Measurements from ENCODE around the gene APOA4. TPM values are rescaled to one million over a fixed set of nuclear protein-coding genes. Genes with fewer than 3 reads are reported as not detected.

APOA4 gene
- total RNA-seq, 6 experiments from 2014 or later, result not detected

DNA sequence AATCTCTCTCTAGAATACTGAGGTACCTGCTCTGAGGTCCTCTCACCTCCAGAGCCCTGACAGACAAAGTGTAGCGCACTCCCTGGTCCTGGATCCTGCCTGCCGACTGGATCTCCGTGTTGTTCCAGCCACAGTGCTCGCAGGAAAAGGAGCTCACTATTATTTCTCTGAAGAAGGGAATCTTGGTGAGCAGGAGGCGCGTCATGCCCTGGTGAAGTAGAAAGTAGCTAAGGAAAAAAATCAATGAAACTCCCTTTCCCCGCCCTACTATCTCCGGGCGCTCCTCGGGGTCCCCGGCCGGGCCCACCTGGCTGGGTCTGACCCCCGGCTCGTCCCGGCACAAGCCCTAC, 35.7 kb downstream of the APOA4 start:
- Mint-ChIP-seq H3K27ac (peak overlapping the region; percentile 63), H3K4me3 (peak overlapping the region; percentile 91), H3K9me3 (no peaks in the 10 kb centered on the region), H3K36me3 (ENCODE audit: low read depth) (peaks cover 32% of the 10 kb centered on the region), H3K4me1 (ENCODE audit: low read depth) (peaks cover 53% of the 10 kb centered on the region), H3K27me3 (ENCODE audit: insufficient read depth) (peaks cover 1% of the 10 kb centered on the region; the same call in 1 of the 2 replicates)
- no peak for DNase-seq
- TF ChIP-seq, protein P1, sequence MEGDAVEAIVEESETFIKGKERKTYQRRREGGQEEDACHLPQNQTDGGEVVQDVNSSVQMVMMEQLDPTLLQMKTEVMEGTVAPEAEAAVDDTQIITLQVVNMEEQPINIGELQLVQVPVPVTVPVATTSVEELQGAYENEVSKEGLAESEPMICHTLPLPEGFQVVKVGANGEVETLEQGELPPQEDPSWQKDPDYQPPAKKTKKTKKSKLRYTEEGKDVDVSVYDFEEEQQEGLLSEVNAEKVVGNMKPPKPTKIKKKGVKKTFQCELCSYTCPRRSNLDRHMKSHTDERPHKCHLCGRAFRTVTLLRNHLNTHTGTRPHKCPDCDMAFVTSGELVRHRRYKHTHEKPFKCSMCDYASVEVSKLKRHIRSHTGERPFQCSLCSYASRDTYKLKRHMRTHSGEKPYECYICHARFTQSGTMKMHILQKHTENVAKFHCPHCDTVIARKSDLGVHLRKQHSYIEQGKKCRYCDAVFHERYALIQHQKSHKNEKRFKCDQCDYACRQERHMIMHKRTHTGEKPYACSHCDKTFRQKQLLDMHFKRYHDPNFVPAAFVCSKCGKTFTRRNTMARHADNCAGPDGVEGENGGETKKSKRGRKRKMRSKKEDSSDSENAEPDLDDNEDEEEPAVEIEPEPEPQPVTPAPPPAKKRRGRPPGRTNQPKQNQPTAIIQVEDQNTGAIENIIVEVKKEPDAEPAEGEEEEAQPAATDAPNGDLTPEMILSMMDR (IDR thresholded peaks at IDR 0.05), result no peak

DNA sequence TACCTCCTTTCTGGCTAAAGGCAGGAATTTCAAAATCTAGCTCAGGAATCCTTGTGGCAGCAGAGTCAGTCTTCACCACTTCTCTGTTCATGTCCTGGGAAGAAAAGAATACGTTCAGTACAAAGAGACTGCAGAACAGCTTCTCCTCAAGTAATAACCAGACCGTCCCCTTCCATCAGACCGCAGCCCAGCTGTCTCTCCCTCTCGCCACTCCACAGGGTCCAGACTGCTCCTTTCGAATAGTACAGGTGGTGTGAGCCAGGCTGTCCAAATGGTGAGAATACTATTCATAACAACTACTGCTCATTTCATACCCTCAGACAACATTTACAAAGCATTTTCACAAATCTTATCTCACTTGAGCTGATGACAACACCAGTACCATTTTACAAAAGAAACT, 36.1 kb downstream of the APOA4 start:
- H3K36me3 Mint-ChIP-seq (ENCODE audit: low read depth), result peaks cover 36% of the 10 kb centered on the region
- H3K27me3 Mint-ChIP-seq (ENCODE audit: insufficient read depth), result peaks cover 1% of the 10 kb centered on the region; the same call in 1 of the 2 replicates
- H3K4me1 Mint-ChIP-seq (ENCODE audit: low read depth), result peaks cover 57% of the 10 kb centered on the region
- TF ChIP-seq, protein P1 (IDR thresholded peaks at IDR 0.05), result no peak
- H3K4me3 Mint-ChIP-seq, result peak overlapping the region; percentile 91
- H3K27ac Mint-ChIP-seq, result peak overlapping the region; percentile 63
- no peaks in the 10 kb centered on the region for H3K9me3 Mint-ChIP-seq
- no peak for DNase-seq

DNA sequence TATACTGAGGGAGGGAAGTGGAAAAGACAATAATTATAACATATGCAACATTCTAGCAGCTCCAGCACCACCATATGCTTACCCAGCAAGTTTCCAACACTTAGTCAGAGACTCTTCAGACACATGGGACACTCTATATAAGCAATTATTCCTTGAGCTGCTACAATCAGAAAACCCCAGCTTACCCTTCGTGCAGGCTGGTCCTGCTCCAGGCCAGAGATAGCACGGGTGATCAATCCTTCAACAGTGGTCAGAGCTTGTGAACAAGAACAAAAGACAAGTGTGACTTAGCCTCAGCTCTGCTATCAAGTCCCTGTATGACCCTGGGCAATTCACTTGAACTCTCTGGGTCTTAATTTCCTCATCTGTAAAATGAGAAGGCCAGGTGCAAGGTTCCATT, 36.8 kb downstream of the APOA4 start:
- Mint-ChIP-seq H3K4me1 (ENCODE audit: low read depth) (peaks cover 57% of the 10 kb centered on the region), H3K27me3 (ENCODE audit: insufficient read depth) (peaks cover 1% of the 10 kb centered on the region), H3K27ac (no peak overlapping the region), H3K36me3 (ENCODE audit: low read depth) (peaks cover 40% of the 10 kb centered on the region), H3K4me3 (peak overlapping the region; percentile 91; the same call in 1 of the 2 replicates), H3K9me3 (no peaks in the 10 kb centered on the region)
- TF ChIP-seq, protein P1 (IDR thresholded peaks at IDR 0.05), result no peak
- DNase-seq, result no peak

DNA sequence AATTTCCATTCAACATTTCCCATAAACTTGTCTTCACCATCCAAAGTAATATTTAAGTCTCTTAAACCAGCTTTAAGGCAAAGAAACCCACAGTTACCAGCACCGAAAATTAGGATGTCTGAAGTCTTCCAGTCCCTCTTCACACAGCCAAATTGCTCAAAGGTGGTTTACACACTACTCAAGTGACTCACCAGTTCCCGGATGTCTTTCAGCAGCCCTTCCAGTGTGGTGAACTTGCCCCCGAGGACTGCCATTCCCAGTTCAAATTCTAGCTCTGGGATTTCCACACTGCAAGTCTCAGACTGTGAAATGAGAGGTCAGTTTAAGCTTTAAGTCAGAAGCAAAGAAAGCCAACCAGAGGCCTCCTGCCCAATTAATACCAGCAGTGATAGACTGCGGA, 40.4 kb downstream of the APOA4 start:
- H3K27me3 Mint-ChIP-seq (ENCODE audit: insufficient read depth), result no peaks in the 10 kb centered on the region; the same call in none of the 2 replicates
- no peaks in the 10 kb centered on the region for H3K9me3 Mint-ChIP-seq
- TF ChIP-seq, protein P1 (IDR thresholded peaks at IDR 0.05), result no peak
- no peak overlapping the region for H3K4me3 Mint-ChIP-seq
- peaks cover 55% of the 10 kb centered on the region for H3K4me1 Mint-ChIP-seq (ENCODE audit: low read depth)
- peak; percentile 39 for DNase-seq
- peak overlapping the region; percentile 77 for H3K27ac Mint-ChIP-seq
- peaks cover 68% of the 10 kb centered on the region for H3K36me3 Mint-ChIP-seq (ENCODE audit: low read depth)

DNA sequence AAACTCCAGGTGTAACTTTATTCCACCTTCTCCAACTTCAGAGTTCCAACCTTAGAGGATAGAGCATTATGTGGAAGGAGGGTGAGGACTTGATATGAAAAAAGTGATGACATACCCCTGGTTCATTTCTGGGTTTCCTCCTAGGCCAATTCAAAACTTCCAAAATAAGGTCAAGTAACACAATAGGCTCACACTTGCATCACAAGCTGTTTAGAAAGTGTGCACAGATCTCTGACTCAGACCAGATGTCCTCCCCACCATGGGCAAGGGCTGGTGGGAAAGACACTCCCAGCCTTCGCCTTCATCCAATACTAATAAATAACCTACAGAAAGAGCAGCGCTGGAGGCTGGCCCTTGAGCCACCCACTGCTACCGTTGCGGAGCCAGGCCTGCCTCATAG, 44.5 kb downstream of the APOA4 start:
- TF ChIP-seq, protein P1 (IDR thresholded peaks at IDR 0.05), result no peak
- Mint-ChIP-seq H3K27ac (no peak overlapping the region), H3K27me3 (ENCODE audit: insufficient read depth) (no peaks in the 10 kb centered on the region; the same call in none of the 2 replicates), H3K9me3 (no peaks in the 10 kb centered on the region), H3K4me3 (no peak overlapping the region), H3K36me3 (ENCODE audit: low read depth) (peaks cover 61% of the 10 kb centered on the region), H3K4me1 (ENCODE audit: low read depth) (peaks cover 44% of the 10 kb centered on the region)
- no peak for DNase-seq

DNA sequence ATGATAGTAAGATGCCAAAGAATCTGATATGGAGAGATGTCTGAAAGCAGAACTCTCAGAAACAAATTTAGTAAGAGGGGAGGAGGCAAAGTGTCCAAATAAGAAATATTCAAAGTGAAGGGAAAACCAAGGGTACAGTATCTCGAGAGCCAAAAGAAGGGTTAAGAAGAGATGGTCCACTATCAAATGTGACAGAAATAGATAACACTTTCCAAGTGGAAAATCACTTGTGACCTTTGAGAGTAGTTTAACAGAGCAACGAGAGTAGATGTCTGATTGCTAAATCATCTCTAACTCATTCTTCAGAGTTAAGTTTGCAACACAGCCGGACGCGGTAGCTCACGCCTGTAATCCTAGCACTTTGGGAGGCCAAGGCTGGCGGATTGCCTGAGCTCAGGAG, 46.0 kb downstream of the APOA4 start:
- Mint-ChIP-seq H3K27ac (no peak overlapping the region), H3K4me1 (ENCODE audit: low read depth) (peaks cover 35% of the 10 kb centered on the region), H3K9me3 (no peaks in the 10 kb centered on the region), H3K36me3 (ENCODE audit: low read depth) (peaks cover 46% of the 10 kb centered on the region), H3K27me3 (ENCODE audit: insufficient read depth) (no peaks in the 10 kb centered on the region; the same call in none of the 2 replicates), H3K4me3 (no peak overlapping the region)
- TF ChIP-seq, protein P1 (IDR thresholded peaks at IDR 0.05), result no peak
- no peak for DNase-seq
